ENCODE results near the gene DDAH2. TPM values are rescaled to one million over a fixed set of nuclear protein-coding genes. Genes with fewer than 3 reads are reported as not detected.

DDAH2 gene
- polyA plus RNA-seq, 3 donors, result 189 to 234 (median 211) TPM

- no peak for DNase-seq
Measured at GRCh38 chr6:31737991-31738979, 9.2 kb upstream of the DDAH2 start.

GRCh38 chr6:31737315-31737990 is 8.4 kb upstream of the DDAH2 start:
- DNase-seq, result no peak

GRCh38 chr6:31736768-31737314 is 7.7 kb upstream of the DDAH2 start:
- DNase-seq, result no peak

- no peak for DNase-seq
Measured at GRCh38 chr6:31736021-31736767, 7.1 kb upstream of the DDAH2 start, which contains the start of gene CLIC1. TSS of gene CLIC1 (minus strand) at chr6:31736530. CDS start at chr6:31736300, 230 bp downstream.

GRCh38 chr6:31734821-31735406 is 5.8 kb upstream of the DDAH2 start:
- DNase-seq, result no peak

GRCh38 chr6:31734247-31734820 is 5.2 kb upstream of the DDAH2 start:
- DNase-seq, result no peak

- no peak for DNase-seq
Measured at GRCh38 chr6:31733734-31734133, 4.6 kb upstream of the DDAH2 start.

- DNase-seq, result no peak
Measured at GRCh38 chr6:31732029-31732428, 2.9 kb upstream of the DDAH2 start.

- DNase-seq, result no peak
Measured at GRCh38 chr6:31730631-31731086, 1.6 kb upstream of the DDAH2 start.

GRCh38 chr6:31729979-31730630 is 1.0 kb upstream of the DDAH2 start:
- DNase-seq, result peak; percentile 93

GRCh38 chr6:31729515-31729978 is 448 bp upstream of the DDAH2 start:
- peak; percentile 94 for DNase-seq

- no peak for DNase-seq
Measured at GRCh38 chr6:31727717-31728671, 1.1 kb downstream of the DDAH2 start.

- no peak for DNase-seq
Measured at GRCh38 chr6:31727034-31727716, 1.9 kb downstream of the DDAH2 start.

- DNase-seq, result no peak
Measured at GRCh38 chr6:31725502-31726350, 3.4 kb downstream of the DDAH2 start.

- DNase-seq, result no peak
Measured at GRCh38 chr6:31723980-31724691, 5.0 kb downstream of the DDAH2 start.

GRCh38 chr6:31723245-31723979 is 5.7 kb downstream of the DDAH2 start, which contains the start of gene MPIG6B:
TSS of gene MPIG6B (plus strand) at chr6:31723373. CDS start at chr6:31723384, 11 bp downstream.
- DNase-seq, result no peak
